ENCODE results near the gene PGA4. TPM values are rescaled to one million over a fixed set of nuclear protein-coding genes. Genes with fewer than 3 reads are reported as not detected.
"Not testable (repeated sequence)": the region's sequence is repeated elsewhere in the genome, so short reads cannot be mapped to it uniquely, and the experiment has no call there.

PGA4 gene
- polyA plus RNA-seq, 1 of the 3 experiments (the other 2 are of a cell fraction): not detected

- POLR2A ChIA-PET; H3F3A ChIP-seq (replicated peaks; ENCODE audit: insufficient read depth); H3K36me3 ChIP-seq (replicated peaks in 1 of 2; ENCODE audit: control insufficient read depth in 1 of 2, insufficient read depth in 2 of 2, low read length in 1 of 2); H3K9me2 ChIP-seq; H2AFZ ChIP-seq (ENCODE audit: low read depth); DNase-seq; H4K20me1 ChIP-seq (ENCODE audit: insufficient read depth); H3K9me3 ChIP-seq; H3K4me1 ChIP-seq (ENCODE audit: control insufficient read depth in 1 of 2, insufficient read depth in 2 of 2, low read depth in 1 of 2, low read length in 1 of 2); H3K4me3 ChIP-seq (ENCODE audit: low read depth in 2 of 2, low read length in 1 of 2); H3K27me3 ChIP-seq (ENCODE audit: insufficient read depth); CTCF ChIA-PET; H3K4me2 ChIP-seq; H3K79me2 ChIP-seq (ENCODE audit: insufficient read depth); H3K9ac ChIP-seq; H3K27ac ChIP-seq (ENCODE audit: low read depth in 2 of 2, low read length in 1 of 2): not testable (repeated sequence)
- no CpG with 5 or more reads among the region's 10 CpGs for WGBS (ENCODE audit: low lambda C conversion rate)
Observed at GRCh38 chr11:61226457-61227137, 4.5 kb downstream of the PGA4 start.

- H3K27ac ChIP-seq (ENCODE audit: low read depth in 2 of 2, low read length in 1 of 2); CTCF ChIA-PET; H3K4me1 ChIP-seq (ENCODE audit: control insufficient read depth in 1 of 2, insufficient read depth in 2 of 2, low read depth in 1 of 2, low read length in 1 of 2); H3F3A ChIP-seq (replicated peaks; ENCODE audit: insufficient read depth); DNase-seq; H2AFZ ChIP-seq (ENCODE audit: low read depth); H3K9me2 ChIP-seq; H3K9ac ChIP-seq; H3K79me2 ChIP-seq (ENCODE audit: insufficient read depth); H3K36me3 ChIP-seq (replicated peaks in 1 of 2; ENCODE audit: control insufficient read depth in 1 of 2, insufficient read depth in 2 of 2, low read length in 1 of 2); H3K4me2 ChIP-seq; H4K20me1 ChIP-seq (ENCODE audit: insufficient read depth); H3K4me3 ChIP-seq (ENCODE audit: low read depth in 2 of 2, low read length in 1 of 2); POLR2A ChIA-PET; H3K9me3 ChIP-seq; H3K27me3 ChIP-seq (ENCODE audit: insufficient read depth): not testable (repeated sequence)
- WGBS (ENCODE audit: low lambda C conversion rate): no CpG with 5 or more reads among the region's 6 CpGs
Observed at GRCh38 chr11:61229458-61229857, 7.3 kb downstream of the PGA4 start.

GRCh38 chr11:61231033-61231432 lies 8.9 kb downstream of the PGA4 start:
- H3K4me1 ChIP-seq (ENCODE audit: control insufficient read depth in 1 of 2, insufficient read depth in 2 of 2, low read depth in 1 of 2, low read length in 1 of 2); POLR2A ChIA-PET; H4K20me1 ChIP-seq (ENCODE audit: insufficient read depth); H3K79me2 ChIP-seq (ENCODE audit: insufficient read depth); H3K9me2 ChIP-seq; H3F3A ChIP-seq (replicated peaks; ENCODE audit: insufficient read depth); H3K9me3 ChIP-seq; H2AFZ ChIP-seq (ENCODE audit: low read depth); H3K36me3 ChIP-seq (replicated peaks in 1 of 2; ENCODE audit: control insufficient read depth in 1 of 2, insufficient read depth in 2 of 2, low read length in 1 of 2); H3K27ac ChIP-seq (ENCODE audit: low read depth in 2 of 2, low read length in 1 of 2); H3K9ac ChIP-seq; H3K4me2 ChIP-seq; H3K27me3 ChIP-seq (ENCODE audit: insufficient read depth); DNase-seq; H3K4me3 ChIP-seq (ENCODE audit: low read depth in 2 of 2, low read length in 1 of 2); CTCF ChIA-PET: not testable (repeated sequence)
- WGBS (ENCODE audit: low lambda C conversion rate): no CpG with 5 or more reads among the region's 15 CpGs

- DNase-seq; H3K79me2 ChIP-seq (ENCODE audit: insufficient read depth); H3K27me3 ChIP-seq (ENCODE audit: insufficient read depth); CTCF ChIA-PET; H3F3A ChIP-seq (replicated peaks; ENCODE audit: insufficient read depth); H3K4me1 ChIP-seq (ENCODE audit: control insufficient read depth in 1 of 2, insufficient read depth in 2 of 2, low read depth in 1 of 2, low read length in 1 of 2); H3K9me3 ChIP-seq; H4K20me1 ChIP-seq (ENCODE audit: insufficient read depth); H3K4me3 ChIP-seq (ENCODE audit: low read depth in 2 of 2, low read length in 1 of 2); H3K9me2 ChIP-seq; H3K4me2 ChIP-seq; POLR2A ChIA-PET; H3K9ac ChIP-seq; H3K27ac ChIP-seq (ENCODE audit: low read depth in 2 of 2, low read length in 1 of 2); H3K36me3 ChIP-seq (replicated peaks in 1 of 2; ENCODE audit: control insufficient read depth in 1 of 2, insufficient read depth in 2 of 2, low read length in 1 of 2); H2AFZ ChIP-seq (ENCODE audit: low read depth): not testable (repeated sequence)
- 39% methylated on average over 2 of the region's 5 CpGs for WGBS (ENCODE audit: low lambda C conversion rate)
Observed at GRCh38 chr11:61231585-61231984, 9.4 kb downstream of the PGA4 start.

- H2AFZ ChIP-seq (ENCODE audit: low read depth); H3K36me3 ChIP-seq (replicated peaks in 1 of 2; ENCODE audit: control insufficient read depth in 1 of 2, insufficient read depth in 2 of 2, low read length in 1 of 2); H3K4me1 ChIP-seq (ENCODE audit: control insufficient read depth in 1 of 2, insufficient read depth in 2 of 2, low read depth in 1 of 2, low read length in 1 of 2); H3K9ac ChIP-seq; H4K20me1 ChIP-seq (ENCODE audit: insufficient read depth); H3K4me3 ChIP-seq (ENCODE audit: low read depth in 2 of 2, low read length in 1 of 2); H3K27ac ChIP-seq (ENCODE audit: low read depth in 2 of 2, low read length in 1 of 2); H3F3A ChIP-seq (replicated peaks; ENCODE audit: insufficient read depth); H3K9me3 ChIP-seq; H3K4me2 ChIP-seq; H3K9me2 ChIP-seq; DNase-seq; CTCF ChIA-PET; H3K79me2 ChIP-seq (ENCODE audit: insufficient read depth); POLR2A ChIA-PET; H3K27me3 ChIP-seq (ENCODE audit: insufficient read depth): not testable (repeated sequence)
- WGBS (ENCODE audit: low lambda C conversion rate): no CpG with 5 or more reads among the region's 3 CpGs
Observed at GRCh38 chr11:61232548-61233145, 10.5 kb downstream of the PGA4 start.

GRCh38 chr11:61237130-61237529 lies 15.0 kb downstream of the PGA4 start:
- H3K27me3 ChIP-seq (ENCODE audit: insufficient read depth); H3K79me2 ChIP-seq (ENCODE audit: insufficient read depth); POLR2A ChIA-PET; H4K20me1 ChIP-seq (ENCODE audit: insufficient read depth); H2AFZ ChIP-seq (ENCODE audit: low read depth); H3K36me3 ChIP-seq (replicated peaks in 1 of 2; ENCODE audit: control insufficient read depth in 1 of 2, insufficient read depth in 2 of 2, low read length in 1 of 2); H3K4me3 ChIP-seq (ENCODE audit: low read depth in 2 of 2, low read length in 1 of 2); CTCF ChIA-PET; H3K4me1 ChIP-seq (ENCODE audit: control insufficient read depth in 1 of 2, insufficient read depth in 2 of 2, low read depth in 1 of 2, low read length in 1 of 2); H3K9me2 ChIP-seq; H3K9me3 ChIP-seq; H3K27ac ChIP-seq (ENCODE audit: low read depth in 2 of 2, low read length in 1 of 2); DNase-seq; H3K9ac ChIP-seq; H3K4me2 ChIP-seq; H3F3A ChIP-seq (replicated peaks; ENCODE audit: insufficient read depth): not testable (repeated sequence)
- no CpG with 5 or more reads among the region's 4 CpGs for WGBS (ENCODE audit: low lambda C conversion rate)
